HG03457 (cell line): ENCODE results near the gene L3MBTL3.

ENCODE experiments used
- ATAC-seq: cut with Tn5 transposase; IDR thresholded peaks from one replicate; pipeline ENCODE4 v1.9.1; 2021; ENCODE audit warnings: moderate number of reproducible peaks; ENCODE audit not compliant: unreplicated experiment

The L3MBTL3 gene

GRCh38 chr6:130018292-130018743, at the start of gene L3MBTL3:
Gene L3MBTL3, plus strand, starts transcription at chr6:130018581. Its CDS starts 24,119 bp downstream, at chr6:130042700.
- peak; percentile 46 for ATAC-seq

DNA sequence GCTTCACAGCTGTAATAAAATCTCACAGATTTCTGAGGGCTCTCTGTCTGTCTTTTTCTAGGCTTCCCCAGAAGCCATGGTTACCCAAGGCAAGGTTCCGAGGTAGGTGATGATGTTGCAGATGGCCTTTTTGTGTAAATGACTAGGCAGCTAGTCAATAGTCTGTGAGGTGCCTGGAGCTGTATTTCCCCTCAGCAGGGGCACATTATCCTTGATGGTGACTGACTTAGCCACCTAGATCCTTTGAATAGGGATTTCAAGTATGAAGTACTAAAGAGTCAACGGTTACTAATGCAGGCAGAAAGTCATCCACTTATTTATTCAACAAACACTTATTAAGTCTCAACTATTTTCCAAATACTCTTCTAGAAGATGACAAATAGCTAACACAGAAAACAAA, 49.3 kb upstream of the L3MBTL3 start:
- ATAC-seq: no peak

GRCh38 chr6:129976110-129976509, 42.3 kb upstream of the L3MBTL3 start:
- no peak for ATAC-seq

GRCh38 chr6:129978148-129978916, 40.0 kb upstream of the L3MBTL3 start:
- no peak for ATAC-seq

DNA sequence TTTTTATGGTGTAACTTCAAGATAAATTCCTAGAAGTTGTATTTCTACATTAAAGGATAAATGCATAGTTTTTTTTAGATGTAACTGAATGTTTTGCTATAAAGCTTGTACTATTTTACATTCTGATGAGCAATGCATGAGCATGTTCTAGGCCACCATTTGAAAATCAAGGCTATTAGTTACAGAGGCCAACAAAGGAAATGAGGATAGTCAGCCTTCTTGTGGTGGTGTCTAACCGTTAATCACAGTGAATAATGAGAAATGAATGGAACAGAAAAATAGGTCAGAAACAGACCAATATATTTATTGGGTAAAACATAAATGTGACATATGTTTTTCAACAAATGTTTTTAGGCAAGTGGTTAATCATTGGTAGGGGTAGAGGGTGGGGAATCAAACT, 37.6 kb upstream of the L3MBTL3 start:
- ATAC-seq: no peak

DNA sequence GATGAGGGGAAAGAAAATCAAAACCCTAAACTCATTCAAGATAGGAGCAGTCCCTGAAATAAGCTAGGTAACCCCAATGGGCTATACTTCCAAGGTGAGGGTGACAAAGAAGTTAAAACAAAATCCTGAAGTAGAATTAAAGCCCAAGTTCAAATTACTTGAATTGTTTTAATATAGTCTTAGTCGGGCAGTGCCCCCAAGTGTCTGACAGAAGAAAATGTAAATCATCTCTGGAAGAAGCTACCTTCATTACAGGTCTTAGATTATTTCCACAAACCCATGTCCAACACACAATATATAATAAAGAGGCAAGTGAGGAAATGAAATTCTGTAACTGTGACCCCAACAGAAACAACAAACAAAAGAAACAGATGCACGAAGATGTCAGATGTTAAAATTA, 36.8 kb upstream of the L3MBTL3 start:
- no peak for ATAC-seq

- ATAC-seq: no peak
Measured at GRCh38 chr6:129989396-129989795, 29.0 kb upstream of the L3MBTL3 start.

- no peak for ATAC-seq
Measured at GRCh38 chr6:129992881-129993280, 25.5 kb upstream of the L3MBTL3 start.

GRCh38 chr6:129994410-129994809, 24.0 kb upstream of the L3MBTL3 start:
- no peak for ATAC-seq

- no peak for ATAC-seq
Measured at GRCh38 chr6:129996387-129996786, 22.0 kb upstream of the L3MBTL3 start.

GRCh38 chr6:130000526-130001421, 17.6 kb upstream of the L3MBTL3 start:
- ATAC-seq: no peak

- no peak for ATAC-seq
Measured at GRCh38 chr6:130008236-130008873, 10.0 kb upstream of the L3MBTL3 start.

- no peak for ATAC-seq
Measured at GRCh38 chr6:130009146-130009545, 9.2 kb upstream of the L3MBTL3 start.

DNA sequence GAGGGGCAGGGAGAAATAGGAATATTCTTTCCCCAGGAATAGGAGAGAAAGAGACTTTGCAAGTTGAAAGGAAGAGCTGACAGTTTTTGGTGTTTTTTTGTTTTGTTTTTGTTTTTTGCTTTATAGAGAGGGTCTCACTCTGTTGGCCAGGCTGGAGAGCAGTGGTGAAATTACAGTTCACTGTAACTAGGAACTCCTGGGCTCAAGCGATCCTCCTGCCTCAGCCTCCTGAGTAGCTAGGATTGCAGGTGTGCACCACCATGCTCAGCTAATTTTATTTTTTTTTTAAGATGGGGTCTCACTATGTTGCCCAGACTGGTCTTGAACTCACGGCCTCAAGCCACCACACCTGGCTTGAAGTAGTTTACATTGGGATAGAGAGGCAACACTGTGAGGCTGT, 8.0 kb upstream of the L3MBTL3 start:
- ATAC-seq: no peak

DNA sequence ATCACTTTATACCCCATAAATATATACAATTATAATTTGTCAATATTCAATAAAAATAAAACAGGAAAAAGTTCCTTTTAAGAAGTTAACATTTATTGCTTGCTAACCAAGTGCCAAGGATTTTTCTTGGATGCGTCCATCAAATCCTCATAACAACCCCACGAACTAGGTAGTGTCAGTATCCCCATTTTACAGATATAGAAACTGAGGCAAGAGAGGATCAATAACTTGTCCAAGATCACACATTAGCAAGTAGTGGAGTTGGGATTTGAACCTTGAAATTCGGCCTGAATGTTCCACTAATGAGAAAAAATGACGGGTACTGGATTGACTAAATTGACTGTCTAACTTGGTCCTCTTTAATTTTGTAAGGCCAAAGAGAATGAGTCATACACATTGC, 5.7 kb upstream of the L3MBTL3 start:
- ATAC-seq: no peak

DNA sequence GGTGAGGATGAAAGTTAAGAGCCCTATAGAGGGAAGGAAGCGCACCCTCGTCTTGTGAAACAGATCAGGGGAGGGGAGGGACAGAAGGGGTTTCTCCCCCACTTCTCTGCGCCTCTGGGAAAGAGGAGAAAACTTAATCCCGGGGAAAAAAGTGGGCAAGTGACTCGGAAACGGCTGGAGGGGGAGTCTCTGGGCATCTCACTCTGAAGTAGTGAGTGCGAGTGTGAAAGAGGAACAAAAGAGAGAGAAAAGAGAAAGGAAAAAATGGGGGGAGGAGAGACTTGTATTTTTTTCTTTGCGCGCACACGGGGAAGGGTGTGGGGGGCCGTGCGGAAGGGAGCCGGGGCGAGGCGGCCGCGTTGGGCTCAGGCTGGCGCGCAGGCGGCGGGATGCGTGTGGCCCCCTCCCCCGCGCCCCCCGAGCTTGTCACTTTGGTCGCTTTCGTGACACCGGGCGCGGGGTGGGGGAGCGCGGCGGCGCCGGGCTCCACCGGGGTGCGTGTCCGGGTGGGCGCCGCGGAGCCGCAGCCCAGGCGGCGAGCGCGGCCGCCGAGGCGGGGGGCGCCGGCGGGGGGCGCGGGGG, 454 bp downstream of the L3MBTL3 start:
- ATAC-seq: no peak

- no peak for ATAC-seq
Measured at GRCh38 chr6:130019326-130020072, 1.1 kb downstream of the L3MBTL3 start.

GRCh38 chr6:130020073-130020906, 1.9 kb downstream of the L3MBTL3 start:
- no peak for ATAC-seq

- ATAC-seq: peak; percentile 46
Measured at GRCh38 chr6:130020907-130021629, 2.7 kb downstream of the L3MBTL3 start.
